Measurements from ENCODE around the gene SMU1.

- no peak for TF ChIP-seq CTCF (IDR thresholded peaks at IDR 0.05)
- TF ChIP-seq POLR2A (IDR thresholded peaks at IDR 0.05) = no peak
Observed at GRCh38 chr9:33108472-33108871, 32.0 kb upstream of the SMU1 start.
